Hematopoietic multipotent progenitor cell treated with erythropoietin and hydrocortisone succinate and interleukin-3 and kit ligand, for 4 days (in vitro differentiated cells): ENCODE data around the gene TYW1B.
"Not testable (repeated sequence)": the region's sequence is repeated elsewhere in the genome, so short reads cannot be mapped to it uniquely, and the experiment has no call there.

Experiments
- DNase-seq: peaks from one replicate; pipeline ENCODE4 v3.0.0-alpha.2; 2015

The TYW1B gene

GRCh38 chr7:72546586-72547237, 281.3 kb downstream of the TYW1B start:
- DNase-seq: not testable (repeated sequence)

- not testable (repeated sequence) for DNase-seq
Measured at GRCh38 chr7:72544531-72544930, 283.5 kb downstream of the TYW1B start.

- no peak for DNase-seq
Measured at GRCh38 chr7:72540923-72541322, 287.1 kb downstream of the TYW1B start.

GRCh38 chr7:72540106-72540611, 287.8 kb downstream of the TYW1B start:
- no peak for DNase-seq

GRCh38 chr7:72539702-72540101, 288.3 kb downstream of the TYW1B start:
- DNase-seq: no peak

DNA sequence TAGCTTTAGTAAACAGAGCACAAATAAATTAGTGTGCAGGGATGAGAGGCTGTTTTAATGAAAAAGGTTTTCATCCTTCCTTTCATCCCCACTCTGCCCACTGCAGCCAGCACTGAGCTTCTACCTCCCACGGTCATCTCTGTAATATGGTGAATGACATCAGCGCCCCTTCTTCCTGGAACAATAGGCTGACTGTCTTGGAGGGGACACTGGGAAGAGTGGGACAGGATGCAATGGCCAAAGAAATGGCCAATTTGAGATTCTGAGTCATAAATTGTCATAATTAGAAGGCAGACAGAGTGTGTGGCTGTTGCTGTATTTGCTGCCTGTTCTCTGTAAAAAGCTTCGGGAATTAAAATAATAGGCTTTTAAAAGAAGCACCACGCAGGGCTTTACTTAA, 289.1 kb downstream of the TYW1B start:
- DNase-seq: no peak

GRCh38 chr7:72538147-72538546, 289.9 kb downstream of the TYW1B start:
- no peak for DNase-seq

- DNase-seq: not testable (repeated sequence)
Measured at GRCh38 chr7:72536038-72536437, 292.0 kb downstream of the TYW1B start.

DNA sequence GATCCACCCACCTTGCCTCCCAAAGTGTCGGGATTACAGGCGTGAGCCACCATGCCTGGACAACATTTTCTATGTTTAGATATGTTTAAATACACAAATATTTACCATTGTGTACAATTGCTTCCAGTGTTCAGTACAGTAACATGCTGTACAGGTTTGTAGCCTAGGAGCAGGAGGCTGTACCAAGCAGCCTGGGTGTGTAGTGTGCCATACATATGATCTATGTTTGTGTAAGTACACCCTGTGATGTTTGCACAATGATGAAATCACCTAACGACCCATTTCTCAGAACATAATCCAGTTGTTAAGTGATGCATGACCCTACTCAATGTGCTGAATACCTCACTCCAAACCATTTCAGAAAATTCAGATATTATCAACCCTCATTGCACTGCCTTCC, 297.0 kb downstream of the TYW1B start:
- not testable (repeated sequence) for DNase-seq
